Ovary (tissue), 3 donors: Measurements from ENCODE around the gene SGMS1.

Experiments used
- CTCF ChIP-seq, 3 donors: fragments of 450-650 bp in 2 of 3; fragments of 200-600 bp in 1 of 3; IDR thresholded peaks; one replicate each; pipeline versions ENCODE4 v1.5.1 to v1.8.0; 2016 to 2022; ENCODE audit warnings: antibody characterized with exemption in 3 of 3, mild to moderate bottlenecking in 1 of 3
- POLR2A ChIP-seq: fragments of 450-650 bp; IDR thresholded peaks from one replicate; pipeline ENCODE4 v1.6.1; 2017; ENCODE audit warnings: antibody characterized with exemption, mild to moderate bottlenecking, moderate library complexity
- donor health status: DM: no; HTN: no; CAD: no.

GRCh38 chr10:50375745-50376144, 248.0 kb downstream of the SGMS1 start:
- TF ChIP-seq CTCF (IDR thresholded peaks at IDR 0.05) (no peak), POLR2A (no peak)
